ENCODE data around the gene BRIP1. TPM values are rescaled to one million over a fixed set of nuclear protein-coding genes. Genes with fewer than 3 reads are reported as not detected.

Gene BRIP1
- total RNA-seq, 2 experiments from 2014 or later: 1.0 to 1.9 TPM

DNA sequence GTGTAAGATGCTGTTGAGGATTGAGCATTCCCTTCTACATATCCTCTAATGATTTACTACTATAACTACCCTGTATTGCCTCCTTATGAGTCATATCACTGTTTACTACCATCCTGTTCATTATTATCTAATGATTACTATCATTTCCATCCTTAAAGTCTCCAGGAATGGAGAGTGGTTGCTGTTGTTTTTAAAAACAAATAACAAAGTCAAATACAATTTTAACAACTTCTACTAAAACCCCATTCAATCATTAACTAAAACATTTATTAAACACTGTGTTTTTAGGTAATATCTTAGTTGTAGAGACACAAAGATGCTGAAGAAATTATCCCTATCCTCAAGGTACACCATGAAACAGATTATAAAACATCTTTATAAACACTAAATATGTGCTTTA, 126.9 kb downstream of the BRIP1 start:
- DNase-seq: no peak
- no peaks in the 10 kb centered on the region for H3K36me3 ChIP-seq (ENCODE audit: insufficient read depth, low read length)
- no peak overlapping the region for H3K4me3 ChIP-seq (ENCODE audit: low read length)
- no peaks in the 10 kb centered on the region for H3K9me3 ChIP-seq (ENCODE audit: control insufficient read depth in 1 of 2, insufficient read depth in 1 of 2, low read length in 2 of 2)
- H3K27me3 Mint-ChIP-seq: no peaks in the 10 kb centered on the region
- H3K27ac Mint-ChIP-seq: no peak overlapping the region
- H3K4me1 ChIP-seq (ENCODE audit: insufficient read depth, low read length): no peaks in the 10 kb centered on the region
- H3K4me3 Mint-ChIP-seq: no peak overlapping the region
- no peak overlapping the region for H3K27ac ChIP-seq (ENCODE audit: low read depth in 1 of 2, low read length in 2 of 2)
- peaks cover 30% of the 10 kb centered on the region for H3K36me3 Mint-ChIP-seq (ENCODE audit: low read depth)
- intact Hi-C loops (cut with DNase I, micrococcal nuclease): no loop called here
- no peaks in the 10 kb centered on the region for H3K4me1 Mint-ChIP-seq (ENCODE audit: low read depth)
- peaks cover 10% of the 10 kb centered on the region for H3K9me3 Mint-ChIP-seq
- POLR2A ChIA-PET: interaction anchor here (1.2 kb wide), 1 partner anchor 191 kb away, joined by 3 read pairs; no protein-coding TSS in a partner anchor
- TF ChIP-seq, protein P1, sequence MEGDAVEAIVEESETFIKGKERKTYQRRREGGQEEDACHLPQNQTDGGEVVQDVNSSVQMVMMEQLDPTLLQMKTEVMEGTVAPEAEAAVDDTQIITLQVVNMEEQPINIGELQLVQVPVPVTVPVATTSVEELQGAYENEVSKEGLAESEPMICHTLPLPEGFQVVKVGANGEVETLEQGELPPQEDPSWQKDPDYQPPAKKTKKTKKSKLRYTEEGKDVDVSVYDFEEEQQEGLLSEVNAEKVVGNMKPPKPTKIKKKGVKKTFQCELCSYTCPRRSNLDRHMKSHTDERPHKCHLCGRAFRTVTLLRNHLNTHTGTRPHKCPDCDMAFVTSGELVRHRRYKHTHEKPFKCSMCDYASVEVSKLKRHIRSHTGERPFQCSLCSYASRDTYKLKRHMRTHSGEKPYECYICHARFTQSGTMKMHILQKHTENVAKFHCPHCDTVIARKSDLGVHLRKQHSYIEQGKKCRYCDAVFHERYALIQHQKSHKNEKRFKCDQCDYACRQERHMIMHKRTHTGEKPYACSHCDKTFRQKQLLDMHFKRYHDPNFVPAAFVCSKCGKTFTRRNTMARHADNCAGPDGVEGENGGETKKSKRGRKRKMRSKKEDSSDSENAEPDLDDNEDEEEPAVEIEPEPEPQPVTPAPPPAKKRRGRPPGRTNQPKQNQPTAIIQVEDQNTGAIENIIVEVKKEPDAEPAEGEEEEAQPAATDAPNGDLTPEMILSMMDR (IDR thresholded peaks at IDR 0.05): no peak
- CTCF ChIA-PET: no interaction called here
- no peaks in the 10 kb centered on the region for H3K27me3 ChIP-seq (ENCODE audit: control insufficient read depth in 1 of 2, insufficient read depth in 2 of 2, low read length in 2 of 2)
- no peak for ATAC-seq (ENCODE audit: poor library complexity)

DNA sequence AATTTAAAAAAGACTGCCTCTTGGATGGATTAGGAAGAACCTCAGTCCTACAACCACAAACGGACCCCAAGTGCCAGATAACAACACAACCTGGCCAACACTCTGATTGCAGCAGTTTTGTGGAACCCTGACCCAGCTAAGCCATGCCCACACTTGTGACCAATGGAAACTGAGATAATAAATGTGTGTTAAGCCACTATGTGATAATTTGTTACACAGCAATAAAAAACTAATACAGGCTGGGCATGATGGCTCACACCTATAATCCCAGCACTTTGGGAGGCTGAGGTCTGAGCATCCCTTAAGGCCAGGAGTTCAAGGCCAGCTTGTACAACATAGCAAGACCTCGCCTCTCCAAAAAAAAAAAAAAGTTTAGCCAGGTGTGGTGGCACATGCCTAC, 127.5 kb downstream of the BRIP1 start:
- Histone ChIP-seq H3K9me3 (ENCODE audit: control insufficient read depth in 1 of 2, insufficient read depth in 1 of 2, low read length in 2 of 2) (no peaks in the 10 kb centered on the region), H3K4me1 (ENCODE audit: insufficient read depth, low read length) (no peaks in the 10 kb centered on the region), H3K27ac (ENCODE audit: low read depth in 1 of 2, low read length in 2 of 2) (no peak overlapping the region), H3K4me3 (ENCODE audit: low read length) (no peak overlapping the region), H3K27me3 (ENCODE audit: control insufficient read depth in 1 of 2, insufficient read depth in 2 of 2, low read length in 2 of 2) (no peaks in the 10 kb centered on the region), H3K36me3 (ENCODE audit: insufficient read depth, low read length) (no peaks in the 10 kb centered on the region)
- TF ChIP-seq, protein P1 (IDR thresholded peaks at IDR 0.05): no peak
- CTCF ChIA-PET: no interaction called here
- DNase-seq: no peak
- Mint-ChIP-seq H3K36me3 (ENCODE audit: low read depth) (peaks cover 25% of the 10 kb centered on the region), H3K27ac (no peak overlapping the region), H3K4me3 (no peak overlapping the region), H3K27me3 (no peaks in the 10 kb centered on the region), H3K9me3 (peaks cover 6% of the 10 kb centered on the region), H3K4me1 (ENCODE audit: low read depth) (no peaks in the 10 kb centered on the region)
- POLR2A ChIA-PET: interaction anchor here (1.2 kb wide), 1 partner anchor 191 kb away, joined by 3 read pairs; no protein-coding TSS in a partner anchor
- ATAC-seq (ENCODE audit: poor library complexity): no peak
- intact Hi-C loops (cut with DNase I, micrococcal nuclease): no loop called here

DNA sequence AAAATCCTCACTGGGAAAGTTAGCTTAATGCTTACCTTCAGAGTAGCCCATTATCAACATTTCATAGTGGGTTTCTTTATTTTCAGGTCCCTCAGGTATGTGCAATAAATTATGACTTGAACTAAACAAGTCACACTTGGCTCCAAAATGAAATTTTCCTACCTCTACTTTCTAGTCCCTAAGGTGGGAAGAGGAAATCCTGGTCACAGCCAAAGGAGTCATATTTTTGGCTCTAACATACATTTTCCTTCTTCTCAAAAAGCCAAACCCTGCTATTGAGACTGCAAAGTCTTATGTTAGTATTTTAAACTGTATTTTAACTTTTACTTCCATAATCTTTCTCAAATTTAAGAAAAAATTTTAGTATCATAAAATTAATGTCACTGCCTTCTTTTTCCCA, 128.9 kb downstream of the BRIP1 start:
- H3K4me3 Mint-ChIP-seq: no peak overlapping the region
- H3K36me3 Mint-ChIP-seq (ENCODE audit: low read depth): peaks cover 16% of the 10 kb centered on the region
- H3K9me3 Mint-ChIP-seq: peaks cover 3% of the 10 kb centered on the region
- Histone ChIP-seq H3K4me1 (ENCODE audit: insufficient read depth, low read length) (no peaks in the 10 kb centered on the region), H3K36me3 (ENCODE audit: insufficient read depth, low read length) (no peaks in the 10 kb centered on the region), H3K4me3 (ENCODE audit: low read length) (no peak overlapping the region), H3K9me3 (ENCODE audit: control insufficient read depth in 1 of 2, insufficient read depth in 1 of 2, low read length in 2 of 2) (no peaks in the 10 kb centered on the region), H3K27me3 (ENCODE audit: control insufficient read depth in 1 of 2, insufficient read depth in 2 of 2, low read length in 2 of 2) (no peaks in the 10 kb centered on the region), H3K27ac (ENCODE audit: low read depth in 1 of 2, low read length in 2 of 2) (no peak overlapping the region)
- intact Hi-C loops (cut with DNase I, micrococcal nuclease): no loop called here
- ATAC-seq (ENCODE audit: poor library complexity): no peak
- no peaks in the 10 kb centered on the region for H3K27me3 Mint-ChIP-seq
- H3K4me1 Mint-ChIP-seq (ENCODE audit: low read depth): no peaks in the 10 kb centered on the region
- TF ChIP-seq, protein P1 (IDR thresholded peaks at IDR 0.05): no peak
- DNase-seq: no peak
- H3K27ac Mint-ChIP-seq: no peak overlapping the region
- CTCF ChIA-PET: no interaction called here
- POLR2A ChIA-PET: no interaction called here

Data from CD4-positive, alpha-beta T cell (primary cell).